BLaER1 treated with 17β-estradiol and CSF1 and Interleukin-3, amounts not matched to agents 10 nM and 100 nM (cell line): ENCODE measurements around the gene ARGLU1.
A peak's percentile ranks its signal among the peaks of the same experiment; 100 is the strongest.

Source experiments
- H3K27ac ChIP-seq, 11 experiments: shearing (Covaris generic); formaldehyde crosslinking; 2 replicates each; pipeline ENCODE4 v1.8.1; 2022
- H3K27me3 ChIP-seq, 11 experiments: shearing (Covaris generic); formaldehyde crosslinking; 2 replicates each; pipeline ENCODE4 v1.8.1; 2022
- H3K36me3 ChIP-seq, 11 experiments: shearing (Covaris generic); formaldehyde crosslinking; 2 replicates each; pipeline ENCODE4 v1.8.1; 2022
- H3K4me1 ChIP-seq, 10 experiments: shearing (Covaris generic); formaldehyde crosslinking; 2 replicates each; pipeline ENCODE4 v1.8.1; 2022
- H3K4me2 ChIP-seq, 11 experiments: shearing (Covaris generic); formaldehyde crosslinking; 2 replicates each; pipeline ENCODE4 v1.8.1; 2022
- H3K4me3 ChIP-seq, 10 experiments: shearing (Covaris generic); formaldehyde crosslinking; 2 replicates each; pipeline ENCODE4 v1.8.1; 2022
- H3K9ac ChIP-seq, 11 experiments: shearing (Covaris generic); formaldehyde crosslinking; 2 replicates each; pipeline ENCODE4 v1.8.1; 2022
- H3K9me3 ChIP-seq, 11 experiments: shearing (Covaris generic); formaldehyde crosslinking; replicated peaks in 1 of 11; 2 replicates each; pipeline ENCODE4 v1.8.1; 2022
- H4K20me1 ChIP-seq, 11 experiments: shearing (Covaris generic); formaldehyde crosslinking; 2 replicates each; pipeline ENCODE4 v1.8.1; 2022
- Cebpa-rat ChIP-seq, 11 experiments: shearing (Covaris generic); IDR thresholded peaks; 2 replicates each; pipeline ENCODE4 v1.8.1; 2022

ARGLU1 gene, protein sequence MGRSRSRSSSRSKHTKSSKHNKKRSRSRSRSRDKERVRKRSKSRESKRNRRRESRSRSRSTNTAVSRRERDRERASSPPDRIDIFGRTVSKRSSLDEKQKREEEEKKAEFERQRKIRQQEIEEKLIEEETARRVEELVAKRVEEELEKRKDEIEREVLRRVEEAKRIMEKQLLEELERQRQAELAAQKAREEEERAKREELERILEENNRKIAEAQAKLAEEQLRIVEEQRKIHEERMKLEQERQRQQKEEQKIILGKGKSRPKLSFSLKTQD

GRCh38 chr13:106567474-106568298 lies at the start of gene ARGLU1:
Gene ARGLU1 (minus strand): TSS chr13:106568137. CDS start chr13:106567919, 218 bp downstream.
- H3K36me3 ChIP-seq = peaks cover 0 to 18% (median 7%) of the 10 kb centered on the region in 11 experiments; a peak in 7 of 22 replicates
- no peaks in the 10 kb centered on the region for H3K27me3 ChIP-seq
- peak within 1 kb of the TSS; percentile 77 to 98 (median 86) for H3K4me2 ChIP-seq
- no peak for TF ChIP-seq Cebpa-rat (IDR thresholded peaks at IDR 0.05)
- peaks cover 44 to 50% (median 46%) of the 10 kb centered on the region in 11 experiments for H4K20me1 ChIP-seq
- peak within 1 kb of the TSS; percentile 78 to 98 (median 94) for H3K4me3 ChIP-seq
- peaks cover 35 to 53% (median 48%) of the 10 kb centered on the region in 10 experiments for H3K4me1 ChIP-seq
- peak within 1 kb of the TSS; percentile 89 to 100 (median 98) for H3K27ac ChIP-seq
- H3K9ac ChIP-seq = peak within 1 kb of the TSS; percentile 94 to 100 (median 98)
- H3K9me3 ChIP-seq = peaks cover 0 to 10% (median 6%) of the 10 kb centered on the region in 11 experiments; a peak in 9 of 22 replicates

- no peaks in the 10 kb centered on the region; a peak in 2 of 22 replicates for H3K9me3 ChIP-seq
- no peak overlapping the region for H3K4me2 ChIP-seq
- H3K27ac ChIP-seq = no peak overlapping the region
- H3K27me3 ChIP-seq = peaks cover 0 to 16% (median 14%) of the 10 kb centered on the region in 11 experiments; a peak in 14 of 22 replicates
- H3K9ac ChIP-seq = no peak overlapping the region
- no peak for TF ChIP-seq Cebpa-rat (IDR thresholded peaks at IDR 0.05)
- no peaks in the 10 kb centered on the region for H4K20me1 ChIP-seq
- no peaks in the 10 kb centered on the region for H3K4me1 ChIP-seq
- H3K36me3 ChIP-seq = no peaks in the 10 kb centered on the region
- no peak overlapping the region for H3K4me3 ChIP-seq
Observed at GRCh38 chr13:106617561-106617960, 49.6 kb upstream of the ARGLU1 start.

DNA sequence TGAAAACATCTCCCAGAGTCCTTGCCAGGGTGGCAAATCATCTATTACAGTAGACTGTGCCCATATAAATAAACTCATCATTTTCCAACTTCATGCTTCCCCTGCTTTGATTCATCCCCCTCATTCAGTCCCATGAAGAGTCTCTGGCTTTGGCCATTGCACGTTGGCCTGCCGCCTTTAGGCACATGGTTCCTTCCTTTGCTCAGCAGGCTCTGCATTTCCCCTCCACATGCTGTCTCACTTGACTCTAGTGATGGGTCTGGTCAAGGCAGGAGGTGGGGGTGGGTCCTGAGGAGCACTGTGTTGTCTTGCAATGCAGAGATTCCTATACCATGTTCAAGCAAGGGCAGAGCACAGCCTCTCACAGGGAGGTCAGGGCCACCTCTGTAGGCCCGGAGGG lies 48.8 kb upstream of the ARGLU1 start:
- Histone ChIP-seq H3K4me2 (no peak overlapping the region), H3K27me3 (peaks cover 0 to 8% (median 6%) of the 10 kb centered on the region in 11 experiments; a peak in 9 of 22 replicates), H3K4me1 (no peaks in the 10 kb centered on the region), H3K9ac (no peak overlapping the region), H3K9me3 (no peaks in the 10 kb centered on the region; a peak in 2 of 22 replicates), H4K20me1 (no peaks in the 10 kb centered on the region), H3K27ac (no peak overlapping the region), H3K4me3 (no peak overlapping the region), H3K36me3 (no peaks in the 10 kb centered on the region)
- no peak for TF ChIP-seq Cebpa-rat (IDR thresholded peaks at IDR 0.05)

- no peaks in the 10 kb centered on the region for H3K4me1 ChIP-seq
- H3K27me3 ChIP-seq = no peaks in the 10 kb centered on the region
- H3K4me2 ChIP-seq = no peak overlapping the region
- H3K9ac ChIP-seq = no peak overlapping the region
- no peak overlapping the region for H3K4me3 ChIP-seq
- TF ChIP-seq Cebpa-rat (IDR thresholded peaks at IDR 0.05) = no peak
- no peaks in the 10 kb centered on the region for H3K36me3 ChIP-seq
- peaks cover 0 to 8% (median 0%) of the 10 kb centered on the region in 11 experiments; a peak in 6 of 22 replicates for H3K9me3 ChIP-seq
- no peak overlapping the region for H3K27ac ChIP-seq
- H4K20me1 ChIP-seq = no peaks in the 10 kb centered on the region
Observed at GRCh38 chr13:106614874-106615273, 46.9 kb upstream of the ARGLU1 start.

DNA sequence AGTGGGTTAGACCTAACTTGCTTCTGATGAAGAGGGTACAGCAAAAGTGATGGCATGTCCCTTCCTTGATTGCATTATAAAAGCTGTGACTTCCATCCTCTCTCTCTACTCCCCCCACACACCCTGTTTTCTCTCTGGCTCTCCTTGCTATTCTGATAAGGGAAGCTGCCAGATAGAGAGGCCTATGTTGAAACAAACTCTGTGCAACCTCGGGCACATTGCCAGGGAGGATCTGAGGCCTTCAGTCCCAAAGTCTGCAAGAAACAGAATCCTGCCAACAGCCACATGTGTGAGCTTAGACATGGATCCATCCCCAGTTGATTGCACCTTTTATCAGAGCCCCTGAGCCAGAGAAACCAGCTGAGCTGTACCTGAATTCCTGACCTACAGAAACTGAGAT lies 44.8 kb upstream of the ARGLU1 start:
- no peak for TF ChIP-seq Cebpa-rat (IDR thresholded peaks at IDR 0.05)
- H3K36me3 ChIP-seq = no peaks in the 10 kb centered on the region
- H3K27ac ChIP-seq = no peak overlapping the region
- H3K27me3 ChIP-seq = no peaks in the 10 kb centered on the region
- H3K9ac ChIP-seq = no peak overlapping the region
- no peaks in the 10 kb centered on the region for H4K20me1 ChIP-seq
- H3K9me3 ChIP-seq = peaks cover 0 to 13% (median 0%) of the 10 kb centered on the region in 11 experiments; a peak in 6 of 22 replicates
- H3K4me2 ChIP-seq = no peak overlapping the region
- peaks cover 0 to 7% (median 4%) of the 10 kb centered on the region in 10 experiments; a peak in 6 of 20 replicates for H3K4me1 ChIP-seq
- H3K4me3 ChIP-seq = no peak overlapping the region

- Histone ChIP-seq H3K27ac (no peak overlapping the region), H3K27me3 (no peaks in the 10 kb centered on the region), H3K4me3 (no peak overlapping the region), H3K4me2 (no peak overlapping the region), H4K20me1 (no peaks in the 10 kb centered on the region), H3K36me3 (no peaks in the 10 kb centered on the region), H3K9ac (no peak overlapping the region), H3K4me1 (peaks cover 0 to 7% (median 4%) of the 10 kb centered on the region in 10 experiments; a peak in 6 of 20 replicates), H3K9me3 (peaks cover 0 to 26% (median 7%) of the 10 kb centered on the region in 11 experiments; a peak in 11 of 22 replicates)
- TF ChIP-seq Cebpa-rat (IDR thresholded peaks at IDR 0.05) = no peak
Observed at GRCh38 chr13:106610486-106610885, 42.5 kb upstream of the ARGLU1 start.

GRCh38 chr13:106609116-106609515 lies 41.2 kb upstream of the ARGLU1 start:
- Histone ChIP-seq H3K9ac (no peak overlapping the region), H3K27ac (no peak overlapping the region), H4K20me1 (no peaks in the 10 kb centered on the region), H3K4me2 (peak overlapping the region in 5 of 11 experiments; percentile 6 to 46 (median 24); a peak in 3 of 22 replicates), H3K4me1 (peaks cover 0 to 7% (median 4%) of the 10 kb centered on the region in 10 experiments; a peak in 6 of 20 replicates), H3K4me3 (no peak overlapping the region), H3K27me3 (no peaks in the 10 kb centered on the region), H3K36me3 (no peaks in the 10 kb centered on the region), H3K9me3 (peaks cover 5 to 26% (median 7%) of the 10 kb centered on the region in 11 experiments; a peak in 12 of 22 replicates)
- no peak for TF ChIP-seq Cebpa-rat (IDR thresholded peaks at IDR 0.05)

GRCh38 chr13:106603546-106603945 lies 35.6 kb upstream of the ARGLU1 start:
- no peaks in the 10 kb centered on the region for H4K20me1 ChIP-seq
- no peak overlapping the region for H3K4me3 ChIP-seq
- no peak overlapping the region for H3K9ac ChIP-seq
- H3K4me1 ChIP-seq = peaks cover 5 to 17% (median 10%) of the 10 kb centered on the region in 10 experiments; a peak in 15 of 20 replicates
- no peak for TF ChIP-seq Cebpa-rat (IDR thresholded peaks at IDR 0.05)
- no peaks in the 10 kb centered on the region for H3K36me3 ChIP-seq
- peaks cover 4 to 17% (median 7%) of the 10 kb centered on the region in 11 experiments; a peak in 9 of 22 replicates for H3K9me3 ChIP-seq
- H3K4me2 ChIP-seq = no peak overlapping the region
- no peak overlapping the region for H3K27ac ChIP-seq
- no peaks in the 10 kb centered on the region for H3K27me3 ChIP-seq

GRCh38 chr13:106602178-106602577 lies 34.2 kb upstream of the ARGLU1 start:
- TF ChIP-seq Cebpa-rat (IDR thresholded peaks at IDR 0.05) = no peak
- Histone ChIP-seq H3K36me3 (no peaks in the 10 kb centered on the region), H3K9me3 (peaks cover 4 to 14% (median 6%) of the 10 kb centered on the region in 11 experiments; a peak in 9 of 22 replicates), H3K27me3 (no peaks in the 10 kb centered on the region), H3K4me2 (no peak overlapping the region), H3K27ac (no peak overlapping the region), H4K20me1 (no peaks in the 10 kb centered on the region), H3K9ac (no peak overlapping the region), H3K4me1 (peaks cover 5 to 17% (median 10%) of the 10 kb centered on the region in 10 experiments; a peak in 15 of 20 replicates), H3K4me3 (no peak overlapping the region)
